Measurements from ENCODE around the gene UVSSA.

- TF ChIP-seq POLR2A (IDR thresholded peaks at IDR 0.05) (no peak), CTCF (IDR thresholded peaks at IDR 0.05) (no peak)
Measured at GRCh38 chr4:1312821-1313640, 34.0 kb upstream of the UVSSA start.

All from vagina (tissue), 2 donors.